ENCODE data around the gene ZNF740.

ZNF740 gene

DNA sequence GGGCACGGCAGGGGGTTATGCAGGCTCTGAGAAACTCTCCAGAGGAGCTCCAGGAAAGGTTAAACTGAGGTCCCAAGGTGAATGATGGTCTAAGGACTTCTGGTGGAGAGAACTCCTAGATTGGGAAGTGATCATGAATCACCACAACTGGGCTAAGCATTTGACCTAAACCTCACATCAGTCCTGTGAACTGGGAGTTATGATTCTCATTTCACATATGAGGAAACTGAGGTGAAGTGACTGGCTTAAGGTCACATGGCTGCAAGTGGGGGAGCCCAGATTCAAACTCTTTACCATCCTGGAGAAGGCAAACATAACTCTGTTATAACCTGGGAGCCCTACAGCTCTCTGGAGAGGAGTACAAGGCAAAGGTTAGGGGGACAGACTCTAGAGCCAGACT lies 47.3 kb downstream of the ZNF740 start:
- DNase-seq: no peak

DNA sequence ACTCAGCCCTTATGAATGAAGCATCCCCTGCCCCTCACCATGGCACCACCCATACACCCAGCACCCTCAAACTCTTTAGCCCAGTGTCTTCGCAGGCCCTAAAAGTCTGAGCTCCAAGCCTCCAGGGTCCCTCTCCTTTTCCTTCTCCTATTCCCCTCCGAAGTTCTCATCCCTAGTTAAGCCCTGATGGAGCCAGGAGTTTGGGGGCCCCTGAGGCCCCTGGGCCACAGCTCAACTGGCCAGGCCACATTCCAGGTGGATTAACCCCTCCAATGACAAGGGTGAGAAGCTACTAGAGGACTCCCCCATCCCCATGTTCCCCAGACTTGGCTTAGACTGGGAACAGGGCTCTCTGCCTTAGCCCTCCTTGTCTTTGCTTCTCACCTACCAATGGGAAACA lies 48.9 kb downstream of the ZNF740 start:
- DNase-seq: no peak

DNA sequence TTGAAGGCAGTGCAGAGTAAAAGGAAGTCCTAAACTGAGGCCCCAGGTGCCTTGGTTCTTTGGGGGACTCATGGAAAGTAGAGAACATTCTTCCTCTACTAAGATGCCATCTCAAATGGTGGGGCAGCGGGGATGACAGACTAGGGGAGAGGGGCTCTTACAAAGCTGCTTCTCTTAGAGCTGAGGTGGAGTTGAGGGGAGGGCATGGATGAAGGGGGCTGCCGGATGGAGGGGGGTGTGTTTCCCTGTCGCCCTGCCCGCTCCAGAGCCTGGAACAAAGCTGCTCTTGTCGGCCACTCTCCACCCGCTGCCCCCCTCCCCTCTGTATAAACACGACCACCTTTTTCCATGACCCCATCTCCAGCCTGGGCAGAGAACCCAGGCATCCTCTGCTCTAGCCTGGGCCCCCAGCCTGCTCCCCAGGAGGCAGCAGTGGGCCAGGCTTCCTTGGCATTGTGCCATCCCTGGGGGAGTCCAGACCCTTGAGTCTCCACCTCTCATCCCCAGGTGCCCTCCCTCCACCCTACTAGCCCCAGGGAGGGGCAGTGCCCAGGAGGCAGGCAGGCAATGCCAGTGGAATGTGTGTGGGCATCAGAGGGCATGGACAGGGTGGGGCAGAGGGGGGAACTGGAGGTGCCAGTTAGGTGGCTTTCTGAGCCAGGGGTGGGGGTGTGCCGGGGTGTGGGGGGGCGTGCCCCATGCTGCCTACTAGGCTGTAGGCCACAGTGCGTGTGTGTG lies 49.8 kb downstream of the ZNF740 start:
- DNase-seq: no peak

DNA sequence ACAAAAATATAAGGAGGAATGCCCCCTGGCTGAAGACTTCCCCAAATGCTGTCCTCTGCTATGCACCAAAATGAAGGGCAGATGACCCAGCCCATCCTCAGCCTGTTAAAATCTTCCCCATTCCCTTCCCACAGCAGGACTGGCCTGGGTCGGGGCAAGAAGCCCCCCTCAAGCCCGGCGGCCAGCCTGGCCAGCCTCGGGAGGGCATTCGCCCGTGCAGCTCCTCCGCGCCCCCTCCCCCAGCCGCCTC lies 51.1 kb downstream of the ZNF740 start:
- no peak for DNase-seq

DNA sequence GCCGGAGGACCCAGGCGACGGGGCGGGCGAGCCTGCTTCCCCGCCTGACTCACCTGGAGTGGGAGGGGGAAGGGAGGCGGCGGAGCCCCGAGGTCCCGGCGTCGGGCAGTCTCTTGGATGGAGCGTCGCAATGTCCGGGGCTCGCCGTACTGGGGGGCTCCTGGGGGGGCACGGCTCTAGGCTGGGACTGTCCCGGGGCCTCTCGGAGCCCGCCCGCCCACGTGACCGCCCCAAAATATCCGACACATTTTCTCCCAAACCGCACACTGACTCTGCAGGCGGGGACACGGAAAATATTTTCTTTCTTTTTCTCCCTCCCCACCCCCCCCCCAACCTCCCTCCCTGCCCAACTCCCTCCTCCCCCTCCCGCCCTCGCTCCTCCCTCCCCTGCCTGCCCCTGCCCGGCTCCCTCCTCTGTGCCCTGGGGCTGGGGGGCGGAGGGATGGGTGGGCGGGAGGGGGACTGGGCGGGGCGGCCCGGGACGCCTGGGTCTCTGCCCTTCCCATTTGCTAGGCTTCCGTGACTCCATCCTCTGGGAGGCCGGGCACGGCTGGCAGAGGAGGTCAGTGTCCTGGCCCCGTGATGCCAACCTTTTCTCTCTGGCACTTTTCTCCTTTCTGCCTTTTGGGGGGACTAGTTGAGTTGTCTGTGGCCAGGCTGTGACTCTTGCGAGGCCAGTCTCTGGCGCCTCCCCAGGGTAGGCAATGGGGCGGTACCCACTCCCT lies 51.6 kb downstream of the ZNF740 start, which contains the start of gene RARG:
TSS of gene RARG (minus strand) at position 289 of the 725 bp plus-strand sequence. CDS start 4,664 bp downstream, outside the sequence.
- DNase-seq: no peak

DNA sequence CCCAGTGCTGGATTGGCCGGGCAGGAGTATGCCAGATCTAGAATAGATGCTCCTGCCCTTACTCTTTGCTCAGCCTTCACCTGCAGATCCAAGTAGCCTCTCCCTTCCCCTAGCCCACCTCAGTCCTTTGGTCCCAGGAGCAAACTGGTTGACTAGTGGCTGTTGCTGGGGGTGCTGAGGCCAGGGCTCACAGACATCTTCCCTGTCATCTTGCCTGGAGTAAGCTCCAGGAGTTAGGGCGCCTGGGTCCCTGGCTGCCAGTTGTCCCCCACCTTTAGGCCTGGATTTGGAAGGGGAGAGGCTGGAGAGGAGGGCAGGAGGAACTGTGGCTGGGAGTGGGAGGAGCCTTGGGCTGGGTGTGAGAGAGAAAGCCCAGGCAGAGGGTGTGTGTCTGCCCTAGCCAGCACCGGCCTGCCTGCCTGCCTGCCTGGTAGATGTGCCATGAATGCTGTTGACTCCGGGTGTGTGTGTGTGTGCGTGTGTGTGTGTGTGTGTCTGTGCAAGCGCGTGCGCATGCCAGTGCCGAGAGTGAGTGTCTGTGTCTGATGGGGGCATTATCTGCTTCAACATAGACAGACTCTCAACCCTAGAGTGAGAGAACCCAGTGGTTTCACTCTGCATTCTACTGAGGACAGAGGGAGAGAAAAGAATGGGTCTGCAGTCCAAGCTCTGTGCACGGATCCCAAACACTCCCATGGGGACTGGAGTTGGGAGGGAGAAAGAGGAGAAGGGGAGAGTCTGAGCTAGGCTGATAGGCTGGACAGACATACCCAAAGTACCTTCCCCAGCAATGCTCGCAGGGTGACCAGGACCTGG lies 52.3 kb downstream of the ZNF740 start:
- DNase-seq: no peak

DNA sequence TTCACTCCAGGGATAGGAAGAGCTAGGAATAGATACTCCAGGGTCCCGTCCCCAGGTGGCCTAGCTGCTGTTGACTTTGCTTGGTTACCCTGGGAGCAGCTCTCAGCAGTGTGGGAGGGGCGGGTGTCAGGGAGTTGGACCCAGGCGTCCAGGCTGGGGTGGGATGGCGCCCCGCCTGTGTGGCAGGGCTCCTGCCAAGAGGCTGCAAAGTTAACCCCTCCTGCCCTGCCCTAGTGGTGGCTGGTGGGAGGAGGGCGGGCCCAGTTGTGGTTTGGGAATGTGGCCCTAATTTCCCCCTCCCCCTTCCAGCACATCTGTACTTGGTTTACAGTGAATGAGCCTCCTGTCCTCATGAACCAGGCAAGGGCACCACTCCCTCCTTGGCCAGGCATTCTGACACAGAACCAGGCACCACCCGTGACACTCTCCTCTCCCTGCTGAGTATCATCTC lies 53.2 kb downstream of the ZNF740 start:
- no peak for DNase-seq

DNA sequence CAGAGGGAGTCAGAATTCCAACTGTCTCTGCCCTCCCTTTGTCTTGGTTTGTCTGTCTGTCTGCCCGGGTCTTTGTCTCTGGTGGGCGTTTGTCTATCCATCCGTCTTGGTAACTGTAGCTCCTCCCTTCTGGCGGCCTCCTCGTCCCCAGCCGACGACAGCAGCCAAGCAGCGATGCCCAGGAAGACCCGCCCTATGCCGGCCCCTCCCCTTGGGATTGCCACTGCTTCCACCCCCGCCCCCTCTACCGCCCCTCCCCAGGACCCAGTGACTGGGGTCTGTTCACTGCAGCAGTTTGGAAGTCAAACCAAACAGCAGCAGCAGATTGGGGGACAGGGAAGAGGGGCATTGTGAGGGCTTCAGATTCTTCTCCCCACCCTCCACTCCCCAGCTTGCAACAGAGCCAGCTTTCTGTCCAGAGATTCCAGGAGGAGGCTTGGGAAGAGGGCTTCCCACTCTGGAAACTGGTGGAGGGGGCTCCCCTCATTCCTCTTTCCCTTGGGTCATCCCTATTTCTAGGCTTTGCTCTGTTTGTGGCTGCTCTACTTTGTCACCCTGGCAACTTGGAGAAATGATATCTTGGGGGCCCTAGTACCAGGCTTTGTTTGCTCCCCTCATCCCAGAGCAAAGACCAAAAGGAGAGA lies 53.9 kb downstream of the ZNF740 start:
- DNase-seq: peak; percentile 16

DNA sequence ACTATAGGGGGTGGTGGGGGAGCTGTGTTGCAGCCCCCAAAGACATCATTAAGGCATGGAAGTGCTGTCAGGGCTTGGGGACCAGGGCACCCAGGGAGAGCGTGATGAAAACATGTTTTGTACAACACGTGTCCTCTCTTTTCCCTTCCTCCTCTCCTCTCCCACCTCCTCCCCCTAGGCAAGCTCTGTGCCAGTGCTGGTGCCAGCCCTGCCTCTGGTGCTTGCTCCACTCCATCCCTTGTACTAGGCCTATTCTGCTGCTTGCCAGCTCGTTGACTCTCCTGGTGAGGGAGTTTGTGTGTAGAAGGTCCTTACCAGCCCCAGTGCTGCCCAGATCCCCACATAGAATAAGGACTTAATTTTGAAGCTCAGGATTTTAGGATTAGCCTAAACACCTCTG lies 54.6 kb downstream of the ZNF740 start:
- DNase-seq: no peak

DNA sequence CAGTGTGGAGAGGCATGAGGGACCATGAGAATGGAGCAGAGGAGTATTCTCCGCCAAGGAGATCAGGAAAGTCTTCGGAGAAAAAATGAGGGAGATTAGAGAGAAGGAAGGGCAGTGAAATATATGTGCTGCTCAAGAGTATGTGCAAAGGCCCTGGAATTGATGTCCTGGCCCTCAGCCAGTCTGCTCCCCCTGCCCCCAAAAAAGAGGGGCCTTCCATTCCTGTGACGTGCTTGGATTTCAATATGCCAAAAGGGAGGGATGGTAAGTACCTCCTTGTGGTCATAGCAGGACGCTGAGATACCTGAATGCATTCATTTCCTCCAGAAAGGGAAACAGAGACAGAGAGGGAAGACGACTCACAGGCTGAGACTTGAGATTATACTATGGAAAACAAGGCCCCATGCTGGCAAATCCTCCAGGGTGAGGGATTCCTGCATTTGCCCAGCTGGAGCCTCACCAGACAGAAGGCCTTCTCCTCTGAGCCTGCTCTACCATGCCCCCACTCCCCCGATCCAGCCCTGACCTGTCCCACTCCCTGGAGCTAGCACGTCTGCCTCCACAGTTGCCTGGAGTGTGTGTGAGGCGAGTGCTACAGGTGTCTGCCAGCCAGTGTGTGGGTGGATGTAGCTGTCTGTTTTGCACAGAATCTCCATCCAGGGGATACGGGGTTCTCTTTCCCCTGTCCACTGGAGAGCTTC lies 55.4 kb downstream of the ZNF740 start:
- DNase-seq: no peak

DNA sequence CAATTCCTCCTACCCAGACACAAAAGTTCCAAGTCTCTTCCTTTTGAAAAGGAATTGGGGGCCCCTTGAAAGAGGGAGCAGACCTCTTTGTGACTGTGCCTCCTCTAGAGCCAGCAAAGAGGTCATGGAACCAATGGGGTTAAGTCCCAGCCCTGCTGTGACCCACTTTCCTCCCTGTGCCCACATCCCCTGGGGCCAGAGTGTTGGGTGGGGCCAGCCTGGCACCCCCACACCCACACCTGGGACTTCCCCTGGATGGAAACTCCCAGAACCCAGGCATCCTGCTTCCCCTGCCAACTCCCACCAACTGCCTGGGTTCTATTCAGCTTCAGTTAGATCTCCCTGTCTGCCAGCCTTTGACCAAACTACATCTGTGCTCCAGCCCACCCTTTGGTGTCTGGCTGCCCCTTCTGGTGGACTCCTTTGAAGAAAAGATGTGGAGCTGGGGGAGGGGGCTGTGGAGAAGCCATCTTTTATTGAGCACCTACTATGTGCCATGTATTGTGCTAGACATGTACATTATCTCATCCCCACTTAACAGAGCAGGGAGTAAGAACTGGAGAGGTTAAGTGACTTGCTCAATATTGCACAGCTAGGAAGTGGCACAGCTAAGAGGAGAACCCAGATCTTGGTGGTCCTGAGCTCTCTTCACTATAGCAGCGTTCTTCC lies 56.1 kb downstream of the ZNF740 start:
- DNase-seq: no peak

DNA sequence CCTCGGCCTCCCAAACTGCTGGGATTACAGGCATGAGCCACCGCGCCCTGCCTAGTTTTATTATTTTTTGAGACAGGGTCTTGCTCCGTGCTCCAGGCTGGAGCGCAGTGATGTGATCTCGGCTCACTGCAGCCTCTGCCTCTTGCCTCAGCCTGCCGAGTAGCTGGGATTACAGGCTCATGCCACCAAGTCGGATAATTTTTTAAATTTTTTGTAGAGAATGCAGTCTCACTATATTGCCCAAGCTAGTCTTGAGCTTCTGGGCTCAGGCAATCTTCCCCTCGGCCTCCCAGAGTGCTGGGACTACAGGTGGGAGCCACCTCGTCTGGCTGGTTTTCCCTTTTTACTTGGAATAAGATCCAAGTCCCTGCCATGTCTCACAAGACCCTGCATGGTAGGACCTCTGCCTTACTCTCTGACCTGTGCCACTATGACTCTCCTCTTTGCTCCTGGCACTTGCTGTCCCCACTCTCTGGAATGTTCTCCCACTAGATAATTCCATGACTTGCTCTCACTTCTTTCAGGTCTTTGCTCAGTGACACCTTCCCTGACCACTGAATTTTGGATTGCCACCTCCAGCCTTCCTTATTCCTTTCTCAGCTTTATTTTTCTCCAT lies 59.2 kb downstream of the ZNF740 start:
- no peak for DNase-seq

DNA sequence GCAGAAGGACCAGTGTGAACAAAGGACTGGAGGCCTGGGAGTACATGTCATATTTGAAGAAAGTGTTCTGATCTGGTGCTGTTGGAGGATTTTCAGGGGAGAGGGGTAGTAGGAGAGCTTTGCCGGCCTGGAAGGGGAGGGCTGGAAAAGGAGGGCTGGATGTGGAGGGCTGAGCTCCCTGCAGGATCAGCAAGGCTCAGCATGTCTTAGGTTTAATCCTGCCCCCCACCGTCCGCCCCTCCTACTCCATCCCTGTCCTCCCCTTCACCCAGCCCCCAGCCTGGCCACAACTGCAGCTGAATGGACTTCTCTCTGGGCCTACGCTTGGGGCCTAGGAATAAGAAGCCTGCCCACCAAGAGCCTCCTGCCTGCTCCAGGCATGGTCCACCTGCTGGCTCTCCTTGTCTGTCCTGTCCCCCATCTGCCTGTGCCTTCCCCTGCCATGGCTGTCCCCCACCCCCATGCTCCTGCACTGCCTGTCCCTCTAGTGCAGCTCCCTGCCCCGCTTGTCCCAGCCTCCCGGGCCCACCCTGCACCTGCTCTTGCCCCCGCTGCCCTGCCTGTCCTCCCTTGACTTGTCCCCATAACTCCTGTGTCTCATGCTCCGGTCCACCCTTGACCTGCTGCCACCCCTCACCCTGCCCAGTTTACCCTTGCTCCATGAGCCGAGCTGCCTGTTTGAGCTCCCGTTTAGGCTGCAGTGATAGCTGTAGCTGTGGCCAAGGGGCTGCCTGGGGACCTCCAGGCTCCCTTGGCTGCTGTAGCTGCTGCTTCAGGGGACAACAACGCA lies 61.3 kb downstream of the ZNF740 start:
- no peak for DNase-seq

DNA sequence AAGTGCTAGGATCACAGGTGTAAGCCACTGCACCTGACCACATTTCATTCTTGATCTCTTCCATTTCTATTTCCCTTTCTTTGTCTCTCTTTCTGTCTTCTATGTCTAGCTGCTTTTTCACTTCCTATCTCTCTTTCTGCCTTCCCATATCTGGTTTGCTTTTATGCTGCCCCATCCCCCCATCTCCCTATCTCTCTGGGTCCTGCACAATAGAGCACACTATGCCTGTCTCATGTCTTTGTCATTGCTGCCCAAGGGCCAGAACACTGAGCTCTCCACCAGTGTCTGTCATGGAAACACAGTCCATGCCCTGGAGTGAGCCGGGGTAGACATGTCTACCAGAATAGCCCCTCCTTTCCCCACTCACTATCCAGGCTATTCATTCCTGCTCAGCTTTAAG lies 63.8 kb downstream of the ZNF740 start:
- no peak for DNase-seq
